NK-92 treated with Interleukin-12 subunit alpha and Interleukin-12 subunit beta, amount 100 ng/mL, for 24 hours (cell line): Measurements from ENCODE around the gene ERN1.

ENCODE experiments used
- DNase-seq: peaks from one replicate; lab custom pipeline; 2025; lab: John Stamatoyannopoulos, UW

The ERN1 gene

GRCh38 chr17:64004218-64004770 lies 125.7 kb downstream of the ERN1 start:
- no peak for DNase-seq

- no peak for DNase-seq
Observed at GRCh38 chr17:64003526-64004121, 126.3 kb downstream of the ERN1 start.

GRCh38 chr17:64002658-64003525 lies 127.1 kb downstream of the ERN1 start:
- DNase-seq: no peak

DNA sequence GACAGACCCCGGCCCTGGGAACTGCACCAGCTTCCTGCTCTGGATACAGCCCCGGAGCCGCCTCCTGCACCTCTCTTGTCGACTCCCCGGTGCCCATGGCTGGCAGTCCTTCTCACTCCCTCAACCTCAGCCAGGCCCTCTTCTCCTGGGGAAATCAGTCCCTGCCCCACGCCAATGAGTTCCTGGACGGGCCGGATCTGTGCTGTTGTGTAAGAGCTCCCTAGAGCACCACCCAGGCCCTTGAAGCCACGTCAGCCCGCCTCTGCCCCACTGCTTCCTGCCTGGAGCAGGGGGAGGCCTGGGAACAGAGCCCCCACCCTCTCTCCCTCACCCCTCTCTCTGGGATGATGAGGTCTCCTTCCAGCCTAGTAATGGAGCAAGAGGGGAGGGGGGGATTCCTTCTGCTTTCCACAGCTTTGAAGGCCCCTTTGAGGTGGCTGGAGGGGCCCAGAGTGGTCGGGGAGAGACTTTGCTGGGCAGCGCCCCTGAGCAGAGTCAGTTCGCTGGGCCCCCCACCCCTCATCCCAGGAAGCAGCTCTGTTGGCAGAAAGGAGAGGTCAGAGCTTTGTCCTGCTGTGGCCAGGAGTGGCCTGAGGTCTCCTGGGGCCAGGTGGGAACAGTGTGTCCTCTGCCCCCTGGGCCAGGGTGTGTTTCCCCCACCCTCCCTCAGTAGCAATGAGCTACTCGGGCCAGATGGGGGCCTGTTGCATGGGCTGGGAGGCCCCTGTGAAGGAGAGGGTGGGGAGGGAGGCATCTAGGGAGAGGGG lies 128.0 kb downstream of the ERN1 start:
- no peak for DNase-seq

GRCh38 chr17:64001091-64001579 lies 128.8 kb downstream of the ERN1 start:
- no peak for DNase-seq

DNA sequence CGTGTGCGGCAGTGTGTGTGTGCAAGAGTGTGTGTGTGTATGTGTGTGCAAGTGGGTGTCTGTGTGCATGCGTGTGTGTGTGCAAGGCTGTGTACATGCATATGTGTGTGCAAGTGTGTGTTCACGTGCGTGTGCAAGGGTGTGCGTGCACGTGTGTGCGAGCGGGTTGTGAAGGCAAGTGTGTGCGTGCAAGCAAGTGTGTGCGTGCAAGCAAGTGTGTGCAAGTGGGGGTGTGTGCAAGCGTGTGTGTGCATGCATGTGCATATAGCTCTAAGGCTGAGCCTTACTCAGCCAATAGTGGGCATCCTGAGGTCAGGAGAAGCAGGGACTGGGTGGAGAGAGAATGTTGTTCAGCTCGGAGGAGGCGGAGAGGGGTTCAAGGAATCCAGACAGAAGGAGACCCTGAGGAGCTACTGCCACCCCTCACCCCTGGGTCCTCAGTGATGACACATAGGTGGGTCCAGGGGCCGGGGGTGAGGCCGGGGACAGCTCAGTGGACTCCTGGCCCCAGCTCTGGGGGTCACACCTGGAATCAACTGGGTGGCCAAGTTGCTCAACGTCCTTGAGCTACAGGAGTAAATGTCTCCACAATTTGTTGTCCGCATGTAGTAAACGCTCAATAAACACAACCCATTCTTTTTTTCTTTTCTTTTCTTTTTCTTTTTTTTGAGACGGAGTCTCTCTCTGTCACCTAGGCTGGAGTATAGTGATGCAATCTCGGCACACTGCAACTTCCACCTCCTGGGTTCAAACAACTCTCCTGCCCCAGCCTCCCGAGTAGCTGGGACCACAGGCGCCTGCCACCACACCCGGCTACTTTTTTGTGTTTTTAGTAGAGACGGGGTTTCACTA lies 130.0 kb downstream of the ERN1 start:
- DNase-seq: no peak

DNA sequence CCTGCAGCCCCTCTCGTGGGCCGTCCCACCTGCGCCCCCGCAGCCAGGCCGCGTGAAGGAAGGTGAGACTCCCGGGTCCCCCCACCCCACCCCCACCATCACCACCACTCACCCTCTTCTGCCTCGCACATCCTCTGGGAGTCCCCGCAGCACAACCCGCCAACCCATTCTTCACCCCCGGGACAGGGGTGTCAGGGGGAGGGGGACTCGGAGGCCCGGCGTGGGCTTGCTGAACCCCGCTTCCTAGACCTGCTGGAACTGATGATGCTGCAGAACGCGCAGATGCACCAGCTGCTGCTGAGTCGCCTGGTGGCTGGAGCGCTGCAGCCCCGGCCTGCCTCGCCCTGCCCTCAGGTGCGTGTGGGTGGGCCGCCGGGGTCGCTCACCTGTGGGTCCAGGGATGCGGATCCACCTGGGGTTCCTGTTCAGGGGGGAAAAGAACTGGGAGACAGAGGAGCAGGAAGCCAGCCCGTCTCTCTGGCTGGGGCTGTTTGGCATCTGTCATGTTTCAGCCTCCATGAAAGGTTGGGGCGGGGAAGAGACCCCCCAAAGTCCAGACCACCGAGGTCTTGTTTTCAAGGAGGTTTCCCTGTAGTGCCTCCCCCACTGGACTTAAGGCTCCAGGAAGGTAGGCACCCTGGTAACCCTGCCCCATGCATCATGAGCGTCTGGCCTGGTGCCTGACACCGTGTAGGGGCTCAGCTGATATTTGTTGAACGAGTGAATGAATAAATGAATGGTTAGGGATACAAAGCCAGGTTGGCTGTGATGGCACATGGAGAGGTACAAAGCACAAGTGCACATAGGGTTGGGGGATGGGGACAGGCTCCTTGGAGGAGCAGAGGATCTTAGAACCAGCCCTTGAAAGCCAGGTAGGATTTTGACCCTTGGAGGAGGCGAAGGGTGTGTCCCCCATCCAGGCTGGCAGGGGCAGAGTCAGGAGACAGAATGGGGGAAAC lies 130.9 kb downstream of the ERN1 start:
- no peak for DNase-seq

GRCh38 chr17:63998050-63998720 lies 131.8 kb downstream of the ERN1 start, which contains the start of gene PRR29:
TSS of gene PRR29 (plus strand) at chr17:63998351. CDS start at chr17:63998365, 14 bp downstream.
- no peak for DNase-seq

GRCh38 chr17:63997341-63998048 lies 132.4 kb downstream of the ERN1 start:
- no peak for DNase-seq

GRCh38 chr17:63996430-63997182 lies 133.3 kb downstream of the ERN1 start:
- no peak for DNase-seq

- no peak for DNase-seq
Observed at GRCh38 chr17:63995626-63996025, 134.3 kb downstream of the ERN1 start.

DNA sequence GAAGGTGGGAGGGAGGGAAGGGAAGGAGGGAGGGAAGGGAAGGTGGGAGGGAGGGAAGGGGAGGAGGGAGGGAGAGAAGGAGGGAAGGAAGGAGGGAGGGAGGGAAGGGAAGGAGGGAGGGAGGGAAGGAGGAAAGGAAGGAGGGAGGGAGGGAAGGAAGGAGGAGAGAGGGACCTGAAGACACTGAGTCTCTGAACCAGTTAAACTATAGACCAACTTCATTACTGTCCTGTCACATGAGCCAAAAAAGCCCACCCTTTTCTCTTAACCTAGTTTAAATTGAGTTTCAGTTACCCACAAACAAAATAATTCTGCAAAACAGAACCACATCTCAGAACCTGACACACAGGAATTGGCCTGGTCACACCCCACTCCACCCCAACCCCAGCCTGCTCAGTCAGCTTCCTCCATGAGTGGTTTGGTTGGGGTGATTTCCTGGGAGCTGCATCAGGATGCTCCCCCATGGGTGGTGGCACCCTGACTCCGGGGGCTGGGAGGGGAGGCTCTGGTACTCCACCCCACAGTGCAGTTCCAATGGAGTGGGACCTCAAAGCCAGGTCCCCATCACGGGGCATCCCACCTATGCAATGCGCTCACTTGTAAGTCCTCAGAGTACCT lies 136.5 kb downstream of the ERN1 start:
- DNase-seq: no peak

DNA sequence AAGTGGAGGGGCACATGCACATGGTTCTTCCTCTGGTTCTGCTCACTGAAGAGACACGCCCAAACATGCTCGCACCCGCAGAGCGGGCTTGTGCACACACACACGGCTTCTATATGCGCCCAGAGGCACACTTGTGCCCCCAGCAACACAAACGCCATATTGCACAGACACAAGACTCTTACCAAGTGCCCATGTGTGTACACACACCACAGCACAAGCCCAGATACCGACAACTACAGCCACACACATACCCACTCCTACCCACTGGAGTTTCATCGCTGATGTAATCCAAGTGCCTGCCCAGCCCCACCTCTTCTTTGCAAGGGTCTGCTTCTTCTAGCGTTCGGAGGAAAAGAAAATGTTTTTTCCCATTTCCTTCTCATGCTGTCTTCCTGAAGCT lies 138.3 kb downstream of the ERN1 start:
- DNase-seq: no peak

DNA sequence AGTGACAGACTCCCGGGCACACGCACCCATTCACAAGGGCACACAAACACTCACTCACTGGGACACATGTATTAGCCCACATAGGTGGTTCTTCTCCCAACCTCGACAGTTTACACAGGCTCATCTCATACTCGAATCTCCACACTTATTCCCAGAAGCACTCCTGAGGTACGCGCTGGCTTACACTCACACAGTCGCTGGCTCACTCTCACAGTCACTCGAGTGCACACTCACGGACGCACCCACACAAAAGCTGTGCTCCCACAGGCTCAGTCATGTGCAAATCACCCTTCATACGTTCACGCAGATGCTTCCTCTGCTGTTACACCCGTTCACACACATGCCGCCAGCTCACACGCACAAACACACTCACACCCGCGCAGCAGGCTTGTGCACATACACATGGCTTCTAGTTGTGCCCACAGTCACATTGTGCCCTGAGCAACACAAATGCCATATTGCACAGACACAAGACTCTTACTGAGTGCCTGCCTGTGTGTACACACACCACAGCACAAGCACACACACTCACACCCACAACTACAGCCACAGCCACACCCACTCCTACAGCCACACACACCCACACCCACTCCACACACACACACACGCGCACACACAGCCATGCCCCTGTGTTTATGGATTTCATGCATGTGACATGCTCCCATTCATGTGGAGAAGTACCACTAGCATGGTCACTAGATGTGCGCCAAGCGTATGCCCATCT lies 140.2 kb downstream of the ERN1 start:
- no peak for DNase-seq
